ENCODE results near the gene WFIKKN1. TPM values are rescaled to one million over a fixed set of nuclear protein-coding genes. Genes with fewer than 3 reads are reported as not detected.

The WFIKKN1 gene
- total and polyA plus RNA-seq, 7 donors = 0.30 to 2.0 (median 0.36) TPM

DNA sequence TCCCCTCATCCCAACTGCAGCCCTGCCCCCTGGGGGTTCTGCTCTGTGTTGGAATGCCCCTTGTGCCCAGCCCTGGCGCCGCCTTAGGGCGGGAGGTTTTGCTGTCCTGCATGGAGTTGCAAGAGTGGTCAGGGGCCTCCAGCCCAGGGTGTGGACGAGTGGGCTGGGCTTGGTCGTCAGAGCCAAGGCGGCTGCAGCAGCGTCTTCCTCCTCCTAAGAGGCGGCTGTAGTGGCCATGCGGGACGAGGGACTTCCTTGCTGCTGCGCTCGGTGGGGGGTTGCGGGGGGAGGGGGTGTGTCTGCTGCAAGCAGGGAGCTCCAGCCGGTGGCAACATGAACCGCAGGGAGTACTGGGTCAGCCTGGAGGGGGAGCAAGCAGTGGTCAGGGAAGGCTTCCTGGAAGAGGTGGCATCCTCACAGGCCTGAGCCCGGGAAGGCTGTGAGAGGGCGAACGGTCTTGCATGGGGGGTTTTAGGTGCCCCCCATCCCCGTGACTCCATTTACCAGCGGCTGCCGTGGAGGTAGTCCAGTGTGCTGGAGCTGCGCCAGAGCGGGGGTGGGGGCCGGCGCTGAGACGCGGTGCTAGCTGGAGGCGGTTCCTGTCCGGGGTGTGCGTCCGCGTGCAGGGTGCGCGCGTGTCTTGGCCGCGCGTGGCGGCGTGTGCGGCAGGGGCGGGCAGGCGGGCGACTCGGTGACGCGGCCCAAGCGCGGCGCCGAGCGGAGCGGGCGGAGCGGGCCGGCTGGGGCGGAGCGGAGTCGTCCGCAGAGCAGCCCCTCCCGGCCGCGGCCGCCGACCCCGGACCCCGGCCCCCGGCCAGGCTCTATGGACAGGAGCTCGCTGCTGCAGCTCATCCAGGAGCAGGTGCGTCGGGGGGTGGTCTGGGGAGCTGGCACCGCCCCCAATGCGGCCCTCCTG is 44.4 kb downstream of the WFIKKN1 start, which contains the start of gene RHBDL1:
Gene RHBDL1, plus strand, starts transcription at position 704 of the 916 bp plus-strand sequence. Its CDS starts 120 bp downstream, at position 824.
- ATAC-seq (no peak), DNase-seq (peak in 1 of 2 donors; percentile 51)
- H3K4me1 ChIP-seq = peaks cover 7% of the 10 kb centered on the region
- TF ChIP-seq, protein P1, sequence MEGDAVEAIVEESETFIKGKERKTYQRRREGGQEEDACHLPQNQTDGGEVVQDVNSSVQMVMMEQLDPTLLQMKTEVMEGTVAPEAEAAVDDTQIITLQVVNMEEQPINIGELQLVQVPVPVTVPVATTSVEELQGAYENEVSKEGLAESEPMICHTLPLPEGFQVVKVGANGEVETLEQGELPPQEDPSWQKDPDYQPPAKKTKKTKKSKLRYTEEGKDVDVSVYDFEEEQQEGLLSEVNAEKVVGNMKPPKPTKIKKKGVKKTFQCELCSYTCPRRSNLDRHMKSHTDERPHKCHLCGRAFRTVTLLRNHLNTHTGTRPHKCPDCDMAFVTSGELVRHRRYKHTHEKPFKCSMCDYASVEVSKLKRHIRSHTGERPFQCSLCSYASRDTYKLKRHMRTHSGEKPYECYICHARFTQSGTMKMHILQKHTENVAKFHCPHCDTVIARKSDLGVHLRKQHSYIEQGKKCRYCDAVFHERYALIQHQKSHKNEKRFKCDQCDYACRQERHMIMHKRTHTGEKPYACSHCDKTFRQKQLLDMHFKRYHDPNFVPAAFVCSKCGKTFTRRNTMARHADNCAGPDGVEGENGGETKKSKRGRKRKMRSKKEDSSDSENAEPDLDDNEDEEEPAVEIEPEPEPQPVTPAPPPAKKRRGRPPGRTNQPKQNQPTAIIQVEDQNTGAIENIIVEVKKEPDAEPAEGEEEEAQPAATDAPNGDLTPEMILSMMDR (IDR thresholded peaks at IDR 0.05) = no peak
- intact Hi-C loops (cut with DNase I) = no loop called here
- 6 to 11% (median 7%) methylated on average over 34 to 73 of the region's 73 CpGs for WGBS, 3 donors
- no peak within 1 kb of the TSS for H3K27ac ChIP-seq
- H3K27me3 ChIP-seq (ENCODE audit: insufficient read depth in 3 of 3, low read length in 2 of 3) = no peaks in the 10 kb centered on the region
- H3K36me3 ChIP-seq (ENCODE audit: insufficient read depth in 1 of 2, low read depth in 1 of 2) = peaks cover 4 to 35% of the 10 kb centered on the region in 2 donors
- H3K4me3 ChIP-seq = peak within 1 kb of the TSS; percentile 46
- H3K9me3 ChIP-seq = no peaks in the 10 kb centered on the region

GRCh38 chr16:675884-676564 is 45.2 kb downstream of the WFIKKN1 start:
- DNase-seq = no peak
- no peak overlapping the region for H3K27ac ChIP-seq

GRCh38 chr16:676565-676902 is 45.7 kb downstream of the WFIKKN1 start:
- Histone ChIP-seq H3K36me3 (ENCODE audit: insufficient read depth in 1 of 2, low read depth in 1 of 2) (peaks cover 4 to 23% of the 10 kb centered on the region in 2 donors), H3K27me3 (ENCODE audit: insufficient read depth in 3 of 3, low read length in 2 of 3) (no peaks in the 10 kb centered on the region), H3K9me3 (no peaks in the 10 kb centered on the region), H3K4me3 (no peak overlapping the region), H3K4me1 (peaks cover 14% of the 10 kb centered on the region), H3K27ac (no peak overlapping the region)
- ATAC-seq = no peak
- intact Hi-C loops (cut with DNase I) = no loop called here
- 84 to 88% (median 87%) methylated on average over 21 of the region's 21 CpGs for WGBS, 3 donors
- no peak for DNase-seq
- TF ChIP-seq, protein P1 (IDR thresholded peaks at IDR 0.05) = no peak

More at GRCh38 chr16:675884-676564, 45.2 kb downstream of the WFIKKN1 start:
- intact Hi-C loops (cut with DNase I) = no loop called here
- peak overlapping the region; percentile 46 for H3K4me3 ChIP-seq
- no peaks in the 10 kb centered on the region for H3K9me3 ChIP-seq
- no peaks in the 10 kb centered on the region for H3K27me3 ChIP-seq (ENCODE audit: insufficient read depth in 3 of 3, low read length in 2 of 3)
- ATAC-seq = no peak
- peaks cover 4 to 27% of the 10 kb centered on the region in 2 donors for H3K36me3 ChIP-seq (ENCODE audit: insufficient read depth in 1 of 2, low read depth in 1 of 2)
- WGBS, 3 donors = 33 to 35% (median 33%) methylated on average over 21 to 25 of the region's 25 CpGs
- peaks cover 9% of the 10 kb centered on the region for H3K4me1 ChIP-seq
- TF ChIP-seq, protein P1 (IDR thresholded peaks at IDR 0.05) = no peak

- Histone ChIP-seq H3K9me3 (no peaks in the 10 kb centered on the region), H3K4me3 (no peak overlapping the region), H3K27ac (no peak overlapping the region), H3K36me3 (ENCODE audit: insufficient read depth in 1 of 2, low read depth in 1 of 2) (peaks cover 4 to 23% of the 10 kb centered on the region in 2 donors), H3K27me3 (ENCODE audit: insufficient read depth in 3 of 3, low read length in 2 of 3) (no peaks in the 10 kb centered on the region), H3K4me1 (peaks cover 18% of the 10 kb centered on the region)
- TF ChIP-seq, protein P1 (IDR thresholded peaks at IDR 0.05) = no peak
- DNase-seq (no peak), ATAC-seq (no peak)
- intact Hi-C loops (cut with DNase I) = no loop called here
- WGBS, 3 donors = 64 to 69% (median 67%) methylated on average over 23 of the region's 23 CpGs
These were observed 46.1 kb downstream of the WFIKKN1 start for GRCh38 chr16:676913-677312.

All from psoas muscle (tissue), 8 donors.